Type B pancreatic cell (in vitro differentiated cells): ENCODE measurements around the gene SGK1. TPM values are rescaled to one million over a fixed set of nuclear protein-coding genes. Genes with fewer than 3 reads are reported as not detected.

ENCODE experiments used
- DNase-seq: peaks from one replicate; pipeline ENCODE4 v3.0.0; 2021; ENCODE audit warnings: mixed read lengths; ENCODE audit not compliant: unreplicated experiment; ENCODE audit errors: extremely low spot score
- H3K27ac Mint-ChIP-seq: 2 replicates; pipeline ENCODE4 v1.8.0; 2021; ENCODE audit warnings: mild to moderate bottlenecking, mixed read lengths
- H3K27me3 Mint-ChIP-seq: 2 replicates; pipeline ENCODE4 v1.8.0; 2021; ENCODE audit warnings: mixed read lengths
- H3K36me3 Mint-ChIP-seq: 2 replicates; pipeline ENCODE4 v1.8.0; 2021; ENCODE audit warnings: mixed read lengths
- H3K4me1 Mint-ChIP-seq: one replicate; pipeline ENCODE4 v1.8.0; 2021; ENCODE audit warnings: mixed read lengths; ENCODE audit not compliant: unreplicated experiment
- H3K4me3 Mint-ChIP-seq: 2 replicates; pipeline ENCODE4 v1.8.0; 2021; ENCODE audit warnings: mild to moderate bottlenecking, mixed read lengths
- H3K9me3 Mint-ChIP-seq: 2 replicates; pipeline ENCODE4 v1.8.0; 2021; ENCODE audit warnings: mixed read lengths
- total RNA-seq: library from RNA; stranded (reverse); gene quantifications from 2 replicates; pipeline ENCODE4 v1.2.1, GENCODE V29; 2021; ENCODE audit warnings: low replicate concordance
- TF ChIP-seq, protein P1 (sequence below): fragments of 200-600 bp; sonication (generic); conservative IDR thresholded peaks from 2 replicates; pipeline ENCODE4 v1.5.0; 2021; ENCODE audit warnings: antibody characterized with exemption, mild to moderate bottlenecking

The SGK1 gene
- total RNA-seq, 1 donor from 2014 or later, result 52.6 TPM

DNA sequence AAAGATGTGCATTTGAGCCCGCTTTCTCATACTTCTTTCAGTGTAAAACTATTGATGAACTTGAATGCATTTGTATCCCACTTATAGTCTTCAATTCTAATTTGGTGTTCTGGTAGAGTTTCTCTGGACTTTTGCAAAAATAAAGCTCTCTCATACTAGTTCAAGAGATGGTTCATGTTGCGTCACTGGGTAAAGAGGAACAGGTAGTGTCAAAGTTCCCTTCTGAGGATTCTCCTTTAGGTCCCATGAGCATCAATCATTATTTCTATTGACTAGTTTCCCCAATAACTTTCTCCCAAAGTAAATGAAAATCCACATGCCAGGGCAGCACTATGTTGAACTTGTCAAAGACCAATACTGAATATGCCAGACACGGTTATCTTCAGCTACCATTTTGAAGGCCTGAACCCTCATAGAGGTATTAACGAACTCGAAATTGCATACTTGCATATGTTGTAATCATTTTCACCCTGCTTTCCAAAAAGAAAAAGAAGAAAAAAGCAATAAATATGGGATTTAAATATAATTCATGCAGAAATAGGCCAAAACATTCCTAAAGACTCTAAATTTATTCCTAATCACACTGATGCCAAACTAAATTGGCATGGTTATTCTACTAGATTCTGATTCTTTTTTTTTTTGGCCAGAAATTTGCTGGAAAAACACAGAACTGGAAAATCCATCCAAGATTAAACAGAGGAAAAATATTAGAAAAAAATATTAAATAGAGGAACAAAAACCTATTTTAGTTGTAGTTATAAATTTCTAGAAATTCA is 84.5 kb downstream of the SGK1 start:
- Mint-ChIP-seq H3K4me3 (no peak overlapping the region), H3K9me3 (no peaks in the 10 kb centered on the region), H3K4me1 (peaks cover 5% of the 10 kb centered on the region), H3K36me3 (no peaks in the 10 kb centered on the region), H3K27me3 (no peaks in the 10 kb centered on the region), H3K27ac (no peak overlapping the region)
- no peak for DNase-seq
- TF ChIP-seq, protein P1, sequence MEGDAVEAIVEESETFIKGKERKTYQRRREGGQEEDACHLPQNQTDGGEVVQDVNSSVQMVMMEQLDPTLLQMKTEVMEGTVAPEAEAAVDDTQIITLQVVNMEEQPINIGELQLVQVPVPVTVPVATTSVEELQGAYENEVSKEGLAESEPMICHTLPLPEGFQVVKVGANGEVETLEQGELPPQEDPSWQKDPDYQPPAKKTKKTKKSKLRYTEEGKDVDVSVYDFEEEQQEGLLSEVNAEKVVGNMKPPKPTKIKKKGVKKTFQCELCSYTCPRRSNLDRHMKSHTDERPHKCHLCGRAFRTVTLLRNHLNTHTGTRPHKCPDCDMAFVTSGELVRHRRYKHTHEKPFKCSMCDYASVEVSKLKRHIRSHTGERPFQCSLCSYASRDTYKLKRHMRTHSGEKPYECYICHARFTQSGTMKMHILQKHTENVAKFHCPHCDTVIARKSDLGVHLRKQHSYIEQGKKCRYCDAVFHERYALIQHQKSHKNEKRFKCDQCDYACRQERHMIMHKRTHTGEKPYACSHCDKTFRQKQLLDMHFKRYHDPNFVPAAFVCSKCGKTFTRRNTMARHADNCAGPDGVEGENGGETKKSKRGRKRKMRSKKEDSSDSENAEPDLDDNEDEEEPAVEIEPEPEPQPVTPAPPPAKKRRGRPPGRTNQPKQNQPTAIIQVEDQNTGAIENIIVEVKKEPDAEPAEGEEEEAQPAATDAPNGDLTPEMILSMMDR, result no peak

DNA sequence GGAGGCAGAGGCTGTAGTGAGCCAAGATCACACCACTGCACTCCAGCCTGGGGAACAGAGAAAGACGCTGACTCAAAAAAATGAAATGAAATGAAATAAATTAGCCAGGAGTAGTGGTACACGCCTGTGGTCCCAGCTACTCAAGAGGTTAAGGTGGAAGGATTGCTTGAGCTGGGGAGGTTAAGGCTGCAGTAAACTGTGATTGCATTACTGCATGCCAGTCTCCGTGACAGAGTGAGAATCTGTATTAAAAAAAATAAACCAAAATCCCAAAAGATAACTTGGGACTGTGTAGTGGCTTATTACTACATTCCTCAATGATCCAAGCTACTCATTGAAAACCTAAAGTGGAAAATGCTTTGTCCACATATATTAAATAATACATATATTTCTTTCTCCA is 87.0 kb downstream of the SGK1 start:
- Mint-ChIP-seq H3K36me3 (no peaks in the 10 kb centered on the region), H3K4me3 (no peak overlapping the region), H3K27ac (no peak overlapping the region), H3K27me3 (no peaks in the 10 kb centered on the region), H3K9me3 (no peaks in the 10 kb centered on the region), H3K4me1 (no peaks in the 10 kb centered on the region)
- TF ChIP-seq, protein P1, result no peak
- DNase-seq, result no peak

DNA sequence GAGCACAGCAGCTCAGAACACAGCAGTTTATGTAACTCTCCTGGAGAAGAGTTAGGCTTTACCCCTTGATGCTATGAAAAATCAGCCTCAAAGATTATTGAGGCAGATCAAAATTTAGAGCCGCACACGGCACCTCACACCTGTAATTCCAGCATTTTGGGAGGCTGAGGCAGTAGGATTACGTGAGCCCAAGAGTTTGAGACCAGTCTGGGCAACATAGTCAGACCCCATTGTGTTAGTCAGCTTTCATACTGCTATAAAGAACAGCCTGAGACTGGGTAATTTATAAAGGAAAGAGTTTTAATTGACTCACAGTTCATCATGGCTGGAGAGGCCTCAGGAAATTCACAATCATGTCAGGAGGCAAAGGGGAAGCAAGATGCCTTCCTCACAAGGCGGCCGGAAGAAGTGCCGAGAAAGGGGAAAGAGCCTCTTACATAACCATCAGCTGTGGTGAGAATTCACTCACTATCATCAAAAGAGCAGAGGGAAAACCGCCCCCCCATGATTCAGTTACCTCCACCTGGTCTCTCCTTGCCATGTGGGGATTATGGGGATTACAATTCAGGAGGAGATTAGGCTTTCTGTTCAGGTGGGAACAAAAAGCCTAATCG is 87.7 kb downstream of the SGK1 start:
- H3K4me1 Mint-ChIP-seq, result no peaks in the 10 kb centered on the region
- TF ChIP-seq, protein P1, result no peak

DNA sequence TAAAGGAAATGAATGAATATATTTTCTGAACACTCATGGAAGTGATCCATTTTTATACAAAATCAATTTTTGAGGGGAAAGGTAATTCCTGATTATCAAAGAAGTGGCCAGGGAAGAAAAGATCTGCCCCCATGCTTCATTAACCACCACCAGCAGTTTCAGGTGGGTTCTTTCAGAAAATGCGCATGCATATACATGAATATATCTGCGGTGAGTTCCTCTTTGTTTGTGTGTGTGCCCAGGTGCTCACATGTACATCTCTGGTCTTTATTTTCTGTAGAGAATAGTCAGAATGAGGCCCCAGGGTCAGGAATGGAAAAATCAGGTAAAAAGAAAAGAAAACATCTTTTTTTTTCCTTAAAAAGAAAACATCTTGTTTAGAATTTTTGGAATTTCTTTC is 88.4 kb downstream of the SGK1 start:
- Mint-ChIP-seq H3K27ac (no peak overlapping the region), H3K36me3 (no peaks in the 10 kb centered on the region), H3K4me3 (no peak overlapping the region), H3K4me1 (no peaks in the 10 kb centered on the region), H3K9me3 (no peaks in the 10 kb centered on the region), H3K27me3 (no peaks in the 10 kb centered on the region)
- TF ChIP-seq, protein P1, result no peak
- no peak for DNase-seq

More for the DNA sequence above, 87.7 kb downstream of the SGK1 start:
- no peaks in the 10 kb centered on the region for H3K36me3 Mint-ChIP-seq
- DNase-seq, result no peak
- no peaks in the 10 kb centered on the region for H3K27me3 Mint-ChIP-seq
- H3K27ac Mint-ChIP-seq, result no peak overlapping the region
- H3K9me3 Mint-ChIP-seq, result no peaks in the 10 kb centered on the region
- H3K4me3 Mint-ChIP-seq, result no peak overlapping the region

DNA sequence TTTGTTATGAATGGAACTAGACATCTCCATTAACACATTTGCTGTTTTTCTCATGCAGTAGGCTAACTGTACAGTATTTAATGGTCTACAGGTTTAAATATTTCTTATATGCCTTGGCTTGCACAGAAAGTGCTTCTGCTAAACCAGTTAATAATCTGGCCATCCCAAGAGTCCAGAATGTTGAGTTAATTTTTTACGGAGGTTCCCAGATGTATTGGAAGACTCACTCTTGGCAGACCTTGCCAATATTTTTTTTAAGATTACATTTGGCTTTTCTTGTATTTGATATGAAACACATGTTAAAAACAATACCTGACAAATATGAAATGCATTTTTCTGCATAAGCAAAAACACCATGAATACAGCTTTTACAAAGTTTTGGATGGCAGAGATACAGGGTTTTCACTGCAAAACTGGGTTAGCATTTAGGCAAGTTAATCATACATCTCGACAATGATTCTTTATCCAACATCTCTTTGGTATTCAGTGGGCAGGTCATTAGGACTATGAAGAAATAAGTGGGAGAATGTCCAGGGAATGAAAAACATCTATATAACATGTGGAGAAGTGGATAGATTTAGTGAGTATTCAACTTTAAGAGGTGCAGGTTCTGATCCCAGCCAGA is 94.0 kb downstream of the SGK1 start:
- Mint-ChIP-seq H3K27ac (no peak overlapping the region), H3K9me3 (no peaks in the 10 kb centered on the region), H3K4me3 (no peak overlapping the region), H3K4me1 (no peaks in the 10 kb centered on the region), H3K27me3 (no peaks in the 10 kb centered on the region), H3K36me3 (no peaks in the 10 kb centered on the region)
- DNase-seq, result no peak
- TF ChIP-seq, protein P1, result no peak
